ENCODE measurements around the gene RPTOR. TPM values are rescaled to one million over a fixed set of nuclear protein-coding genes. Genes with fewer than 3 reads are reported as not detected.

RPTOR gene
- total RNA-seq, 2 experiments from 2014 or later: 48.1 to 87.8 TPM

- no peaks in the 10 kb centered on the region for H3K9me3 ChIP-seq (ENCODE audit: low read length)
- H3K4me3 ChIP-seq (ENCODE audit: low read depth, low read length, poor library complexity, severe bottlenecking): no peak overlapping the region
- CTCF ChIA-PET (ENCODE audit: unreplicated experiment): no interaction called here
- TF ChIP-seq EZH2phosphoT487 (IDR thresholded peaks at IDR 0.05; ENCODE audit: borderline replicate concordance, low read depth, low read length) (no peak), CTCF (conservative IDR thresholded peaks at IDR 0.05; ENCODE audit: low read length) (peak; percentile 23; the same call in 1 of the 2 replicates)
- intact Hi-C loops (cut with micrococcal nuclease; ENCODE audit: unreplicated experiment): no loop called here
- no peak overlapping the region for H3K4me2 ChIP-seq (ENCODE audit: low read length)
- no peaks in the 10 kb centered on the region for H3K79me2 ChIP-seq (ENCODE audit: insufficient read depth, low read depth, low read length)
- H3K4me1 ChIP-seq (ENCODE audit: insufficient read depth, low read length, poor library complexity, severe bottlenecking): no peaks in the 10 kb centered on the region
- H4K20me1 ChIP-seq (ENCODE audit: insufficient read depth, low read length): no peaks in the 10 kb centered on the region
- DNase-seq (ENCODE audit: low spot score): no peak
- no peak overlapping the region for H3K27ac ChIP-seq (ENCODE audit: low read depth, low read length, poor library complexity, severe bottlenecking)
- no TSS peak for BruUV-seq (replicated peaks)
- no peaks in the 10 kb centered on the region for H3K9me2 ChIP-seq (ENCODE audit: insufficient read depth, low read length)
- POLR2A ChIA-PET: no interaction called here
- H2AFZ ChIP-seq (ENCODE audit: low read length): no peak overlapping the region
- peaks cover 18% of the 10 kb centered on the region for H3K36me3 ChIP-seq (ENCODE audit: insufficient read depth, low read length)
Measured at GRCh38 chr17:80949451-80950421, 405.1 kb downstream of the RPTOR start.

GRCh38 chr17:80950466-80951120 lies 406.0 kb downstream of the RPTOR start:
- ChIA-PET CTCF (ENCODE audit: unreplicated experiment) (no interaction called here), POLR2A (no interaction called here)
- no TSS peak for BruUV-seq (replicated peaks)

More at GRCh38 chr17:80950466-80951120, 406.0 kb downstream of the RPTOR start:
- Histone ChIP-seq H3K79me2 (ENCODE audit: insufficient read depth, low read depth, low read length) (no peaks in the 10 kb centered on the region), H3K4me2 (ENCODE audit: low read length) (no peak overlapping the region), H3K4me1 (ENCODE audit: insufficient read depth, low read length, poor library complexity, severe bottlenecking) (no peaks in the 10 kb centered on the region), H3K9me3 (ENCODE audit: low read length) (no peaks in the 10 kb centered on the region), H3K4me3 (ENCODE audit: low read depth, low read length, poor library complexity, severe bottlenecking) (no peak overlapping the region), H3K27ac (ENCODE audit: low read depth, low read length, poor library complexity, severe bottlenecking) (no peak overlapping the region), H2AFZ (ENCODE audit: low read length) (no peak overlapping the region), H3K9me2 (ENCODE audit: insufficient read depth, low read length) (no peaks in the 10 kb centered on the region), H3K36me3 (ENCODE audit: insufficient read depth, low read length) (peaks cover 17% of the 10 kb centered on the region), H4K20me1 (ENCODE audit: insufficient read depth, low read length) (no peaks in the 10 kb centered on the region)
- TF ChIP-seq EZH2phosphoT487 (IDR thresholded peaks at IDR 0.05; ENCODE audit: borderline replicate concordance, low read depth, low read length) (no peak), CTCF (conservative IDR thresholded peaks at IDR 0.05; ENCODE audit: low read length) (no peak)
- intact Hi-C loops (cut with micrococcal nuclease; ENCODE audit: unreplicated experiment): no loop called here
- DNase-seq (ENCODE audit: low spot score): no peak

Measured in OCI-LY7 (cell line).